Measurements from ENCODE around the gene NAIF1.
A peak's percentile ranks its signal among the peaks of the same experiment; 100 is the strongest.
"Not testable (repeated sequence)": the region's sequence is repeated elsewhere in the genome, so short reads cannot be mapped to it uniquely, and the experiment has no call there.

The NAIF1 gene

GRCh38 chr9:128066713-128067644 is at the start of gene NAIF1:
Gene NAIF1 (minus strand): TSS chr9:128067320. CDS start chr9:128067101, 219 bp downstream.
- no peak for FAIRE-seq
- DNase-seq (ENCODE audit: low spot score), result peak; percentile 96

GRCh38 chr9:128116104-128117083 is 49.3 kb upstream of the NAIF1 start:
- no peak for FAIRE-seq

GRCh38 chr9:128115187-128116103 is 48.3 kb upstream of the NAIF1 start:
- DNase-seq (ENCODE audit: low spot score) (no peak), FAIRE-seq (no peak)

More at GRCh38 chr9:128116104-128117083, 49.3 kb upstream of the NAIF1 start:
- no peak for DNase-seq (ENCODE audit: low spot score)

- FAIRE-seq (no peak), DNase-seq (ENCODE audit: low spot score) (no peak)
Measured at GRCh38 chr9:128114326-128115186, 47.4 kb upstream of the NAIF1 start.

GRCh38 chr9:128113526-128114325 is 46.6 kb upstream of the NAIF1 start:
- no peak for FAIRE-seq
- no peak for DNase-seq (ENCODE audit: low spot score)

- DNase-seq (ENCODE audit: low spot score); FAIRE-seq: not testable (repeated sequence)
Measured at GRCh38 chr9:128111726-128112125, 44.6 kb upstream of the NAIF1 start.

- FAIRE-seq (no peak), DNase-seq (ENCODE audit: low spot score) (no peak)
Measured at GRCh38 chr9:128109050-128109709, 42.1 kb upstream of the NAIF1 start.

GRCh38 chr9:128108269-128109049 is 41.3 kb upstream of the NAIF1 start:
- FAIRE-seq, result no peak

GRCh38 chr9:128107468-128108268 is 40.5 kb upstream of the NAIF1 start:
- FAIRE-seq (peak; percentile 62), DNase-seq (ENCODE audit: low spot score) (no peak)

More at GRCh38 chr9:128108269-128109049, 41.3 kb upstream of the NAIF1 start:
- no peak for DNase-seq (ENCODE audit: low spot score)

- DNase-seq (ENCODE audit: low spot score) (no peak), FAIRE-seq (no peak)
Measured at GRCh38 chr9:128106940-128107467, 39.9 kb upstream of the NAIF1 start.

GRCh38 chr9:128106181-128106939 is 39.2 kb upstream of the NAIF1 start:
- FAIRE-seq (no peak), DNase-seq (ENCODE audit: low spot score) (no peak)

GRCh38 chr9:128105538-128106175 is 38.5 kb upstream of the NAIF1 start:
- DNase-seq (ENCODE audit: low spot score) (no peak), FAIRE-seq (no peak)

- DNase-seq (ENCODE audit: low spot score), result no peak
Measured at GRCh38 chr9:128104171-128104618, 37.1 kb upstream of the NAIF1 start.

GRCh38 chr9:128103589-128103962 is 36.5 kb upstream of the NAIF1 start:
- FAIRE-seq (no peak), DNase-seq (ENCODE audit: low spot score) (no peak)

More at GRCh38 chr9:128104171-128104618, 37.1 kb upstream of the NAIF1 start:
- no peak for FAIRE-seq
